GM12872 (cell line): ENCODE results near the gene MOK.

Source experiments
- TF ChIP-seq, protein P1 (sequence below): IDR thresholded peaks from 3 replicates; pipeline ENCODE4 v1.5.1; 2011; ENCODE audit warnings: low read depth, mild to moderate bottlenecking, low read length, moderate library complexity; ENCODE audit not compliant: insufficient read depth

MOK gene

GRCh38 chr14:102315121-102315520 is 10.2 kb upstream of the MOK start:
- TF ChIP-seq, protein P1, sequence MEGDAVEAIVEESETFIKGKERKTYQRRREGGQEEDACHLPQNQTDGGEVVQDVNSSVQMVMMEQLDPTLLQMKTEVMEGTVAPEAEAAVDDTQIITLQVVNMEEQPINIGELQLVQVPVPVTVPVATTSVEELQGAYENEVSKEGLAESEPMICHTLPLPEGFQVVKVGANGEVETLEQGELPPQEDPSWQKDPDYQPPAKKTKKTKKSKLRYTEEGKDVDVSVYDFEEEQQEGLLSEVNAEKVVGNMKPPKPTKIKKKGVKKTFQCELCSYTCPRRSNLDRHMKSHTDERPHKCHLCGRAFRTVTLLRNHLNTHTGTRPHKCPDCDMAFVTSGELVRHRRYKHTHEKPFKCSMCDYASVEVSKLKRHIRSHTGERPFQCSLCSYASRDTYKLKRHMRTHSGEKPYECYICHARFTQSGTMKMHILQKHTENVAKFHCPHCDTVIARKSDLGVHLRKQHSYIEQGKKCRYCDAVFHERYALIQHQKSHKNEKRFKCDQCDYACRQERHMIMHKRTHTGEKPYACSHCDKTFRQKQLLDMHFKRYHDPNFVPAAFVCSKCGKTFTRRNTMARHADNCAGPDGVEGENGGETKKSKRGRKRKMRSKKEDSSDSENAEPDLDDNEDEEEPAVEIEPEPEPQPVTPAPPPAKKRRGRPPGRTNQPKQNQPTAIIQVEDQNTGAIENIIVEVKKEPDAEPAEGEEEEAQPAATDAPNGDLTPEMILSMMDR: no peak

DNA sequence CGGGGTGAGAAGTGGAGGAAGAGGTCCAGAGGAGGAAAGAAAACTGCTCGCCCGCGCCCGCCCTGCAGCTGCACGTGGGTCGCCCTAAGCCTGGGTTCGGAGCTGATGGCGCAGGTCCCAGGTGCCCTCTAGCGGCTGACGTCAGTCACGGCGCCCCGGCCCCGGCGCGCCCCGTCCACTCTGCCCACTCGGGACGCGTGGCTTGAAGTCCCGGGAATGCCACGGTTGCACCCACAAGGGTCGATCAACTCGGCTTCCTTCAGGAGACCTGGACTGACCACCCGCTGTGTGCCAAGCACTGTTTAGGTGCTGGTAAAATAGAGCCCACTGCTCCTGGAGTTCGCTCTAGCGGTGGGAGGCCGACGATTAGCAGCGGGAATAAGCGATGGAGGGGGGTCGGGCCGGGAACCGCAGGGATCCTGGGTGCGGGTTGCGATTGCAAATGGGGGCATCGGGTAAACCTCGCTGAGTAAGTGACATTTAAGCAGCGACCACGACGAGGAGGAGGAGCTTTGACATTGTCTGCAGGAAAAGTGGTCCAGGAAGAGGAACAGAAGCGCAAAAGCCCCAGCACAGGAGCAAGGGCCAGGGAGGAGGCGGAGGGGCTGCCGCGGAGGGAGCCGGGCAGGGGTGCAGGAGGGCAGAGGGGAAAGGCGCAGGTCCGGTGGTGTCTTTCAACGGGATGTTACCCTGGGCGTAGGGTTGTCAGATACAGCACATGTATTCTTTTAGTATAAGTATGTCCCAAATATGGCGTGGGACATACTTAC is 9.5 kb upstream of the MOK start:
- TF ChIP-seq, protein P1: peak; percentile 97

GRCh38 chr14:102303664-102304063 is 1.3 kb downstream of the MOK start:
- TF ChIP-seq, protein P1: no peak

GRCh38 chr14:102297436-102298170 is 7.4 kb downstream of the MOK start:
- TF ChIP-seq, protein P1: no peak

DNA sequence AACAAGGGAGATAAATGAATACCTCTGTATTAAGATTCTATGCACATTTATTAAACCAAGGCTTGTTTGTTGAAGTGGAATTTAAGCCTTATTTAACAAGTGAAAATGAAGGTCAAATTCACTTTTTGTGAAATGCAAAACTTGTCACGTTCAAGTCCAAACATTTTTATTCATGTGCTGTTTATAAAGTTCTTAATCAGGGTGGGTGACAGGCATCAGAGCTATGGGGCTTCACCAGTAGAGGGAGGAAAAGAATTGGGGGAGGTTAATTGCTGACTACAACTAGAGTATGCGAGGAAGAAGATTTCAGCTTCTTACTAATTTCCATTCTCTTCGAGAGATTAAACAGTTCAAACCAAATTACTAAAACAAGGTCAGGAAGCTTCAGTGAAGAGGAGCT is 9.7 kb downstream of the MOK start:
- TF ChIP-seq, protein P1: no peak

- TF ChIP-seq, protein P1: no peak
These were observed 11.2 kb downstream of the MOK start for GRCh38 chr14:102293781-102294180.

DNA sequence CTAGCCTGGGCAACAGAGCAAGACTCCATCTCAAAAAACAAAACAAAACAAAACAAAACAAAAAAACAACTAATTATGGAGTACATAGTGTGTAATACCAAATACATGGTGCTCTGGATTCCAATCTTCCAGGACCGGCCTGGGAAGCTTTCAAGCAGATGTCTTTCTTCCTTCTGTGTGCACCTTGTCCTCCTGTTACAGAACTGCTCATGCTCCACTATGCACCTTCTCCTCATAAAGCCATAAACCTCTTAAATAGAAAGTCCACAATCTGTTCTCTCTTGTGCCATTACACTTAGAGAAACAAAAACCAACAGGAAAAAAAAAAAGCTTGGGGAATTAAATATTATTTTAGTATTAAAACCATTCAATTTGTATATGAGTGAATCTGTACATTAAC is 12.5 kb downstream of the MOK start:
- TF ChIP-seq, protein P1: no peak
